Mesendoderm (in vitro differentiated cells): ENCODE measurements around the gene LDHAL6A.

Experiments used
- DNase-seq: peaks from one replicate; pipeline ENCODE4 v3.0.0; 2013
- H2AK5ac ChIP-seq: 2 replicates; pipeline ENCODE4 v1.6.1; 2013; ENCODE audit warnings: low read length, inconsistent platforms
- H2BK120ac ChIP-seq: 2 replicates; pipeline ENCODE4 v1.6.1; 2013; ENCODE audit warnings: low read depth, mild to moderate bottlenecking, low read length, moderate library complexity, mixed read lengths
- H2BK15ac ChIP-seq: replicated peaks from 2 replicates; pipeline ENCODE4 v1.6.1; 2013; ENCODE audit warnings: low read depth, mild to moderate bottlenecking, moderate library complexity
- H2BK5ac ChIP-seq: 2 replicates; pipeline ENCODE4 v1.6.1; 2013; ENCODE audit warnings: low read length, inconsistent platforms
- H3K18ac ChIP-seq: 2 replicates; pipeline ENCODE4 v1.6.1; 2013; ENCODE audit warnings: mild to moderate bottlenecking, low read length, mixed read lengths
- H3K23ac ChIP-seq: one replicate; pipeline ENCODE4 v1.6.1; 2013; ENCODE audit warnings: low read length
- H3K27ac ChIP-seq: 2 replicates; pipeline ENCODE4 v1.5.1; 2013; ENCODE audit warnings: low read depth, mild to moderate bottlenecking, inconsistent platforms, low read length, moderate library complexity
- H3K27me3 ChIP-seq: 2 replicates; pipeline ENCODE4 v1.6.1; 2013; ENCODE audit warnings: low read length, control low read depth, mild to moderate bottlenecking, inconsistent platforms; ENCODE audit not compliant: insufficient read depth, poor library complexity
- H3K36me3 ChIP-seq: 2 replicates; pipeline ENCODE4 v1.6.1; 2013; ENCODE audit warnings: low read length, inconsistent platforms; ENCODE audit not compliant: control insufficient read depth, insufficient read depth
- H3K4ac ChIP-seq: one replicate; pipeline ENCODE4 v1.6.1; 2013; ENCODE audit warnings: low read depth, mild to moderate bottlenecking, low read length, moderate library complexity
- H3K4me1 ChIP-seq: 2 replicates; pipeline ENCODE4 v1.6.1; 2013; ENCODE audit warnings: low read depth, low read length, inconsistent platforms; ENCODE audit not compliant: control insufficient read depth
- H3K4me2 ChIP-seq: 2 replicates; pipeline ENCODE4 v1.6.1; 2013; ENCODE audit warnings: low read length
- H3K4me3 ChIP-seq: 2 replicates; pipeline ENCODE4 v1.5.1; 2013; ENCODE audit warnings: mild to moderate bottlenecking, low read length
- H3K56ac ChIP-seq: one replicate; pipeline ENCODE4 v1.6.1; 2013; ENCODE audit warnings: low read length
- H3K79me1 ChIP-seq: 2 replicates; pipeline ENCODE4 v1.6.1; 2013; ENCODE audit warnings: low read length, inconsistent platforms
- H3K79me2 ChIP-seq: 2 replicates; pipeline ENCODE4 v1.6.1; 2013; ENCODE audit warnings: mild to moderate bottlenecking, low read length; ENCODE audit not compliant: control insufficient read depth, insufficient read depth
- H3K9ac ChIP-seq: 2 replicates; pipeline ENCODE4 v1.6.1; 2013; ENCODE audit warnings: low read length, inconsistent platforms
- H4K5ac ChIP-seq: one replicate; pipeline ENCODE4 v1.6.1; 2013; ENCODE audit warnings: low read length
- H4K8ac ChIP-seq: one replicate; pipeline ENCODE4 v1.6.1; 2013; ENCODE audit warnings: low read depth, mild to moderate bottlenecking, control low read depth, low read length, moderate library complexity
- WGBS: extraction: QIAGEN DNeasy Blood & Tissue Kit; methylation state at CpG from one replicate; pipeline ENCODE4 v1.1.7; 2013; ENCODE audit warnings: low lambda C conversion rate, missing lambda C conversion rate; ENCODE audit not compliant: insufficient coverage; ENCODE audit errors: extremely low coverage; 5-methylcytosine and 5-hydroxymethylcytosine counted together

Gene LDHAL6A

GRCh38 chr11:18490736-18491485, 35.3 kb downstream of the LDHAL6A start:
- no peaks in the 10 kb centered on the region for H3K4me1 ChIP-seq
- no peak overlapping the region for H4K8ac ChIP-seq
- no peak overlapping the region for H3K4ac ChIP-seq
- no peak for DNase-seq
- H3K23ac ChIP-seq = no peak overlapping the region
- H3K4me2 ChIP-seq = no peak overlapping the region
- H2BK5ac ChIP-seq = no peak overlapping the region
- H3K79me1 ChIP-seq = no peaks in the 10 kb centered on the region
- no peaks in the 10 kb centered on the region for H3K79me2 ChIP-seq
- H3K9ac ChIP-seq = no peak overlapping the region
- no peak overlapping the region for H2AK5ac ChIP-seq
- no peaks in the 10 kb centered on the region for H3K27me3 ChIP-seq
- WGBS = no CpG with 5 or more reads among the region's 15 CpGs
- no peaks in the 10 kb centered on the region for H3K36me3 ChIP-seq
- no peak overlapping the region for H3K18ac ChIP-seq
- H3K56ac ChIP-seq = no peak overlapping the region
- no peak overlapping the region for H2BK15ac ChIP-seq
- H3K27ac ChIP-seq = no peak overlapping the region
- no peak overlapping the region for H4K5ac ChIP-seq
- no peak overlapping the region for H2BK120ac ChIP-seq
- no peak overlapping the region for H3K4me3 ChIP-seq

- DNase-seq = no peak
- H3K36me3 ChIP-seq = no peaks in the 10 kb centered on the region
Observed at GRCh38 chr11:18491924-18492323, 36.3 kb downstream of the LDHAL6A start.

GRCh38 chr11:18492888-18493287, 37.2 kb downstream of the LDHAL6A start:
- Histone ChIP-seq H4K8ac (no peak overlapping the region), H4K5ac (no peak overlapping the region), H3K9ac (no peak overlapping the region), H3K23ac (no peak overlapping the region), H2AK5ac (no peak overlapping the region), H3K79me1 (no peaks in the 10 kb centered on the region), H3K4me1 (no peaks in the 10 kb centered on the region), H3K27me3 (no peaks in the 10 kb centered on the region), H3K56ac (no peak overlapping the region), H3K4ac (no peak overlapping the region), H3K79me2 (no peaks in the 10 kb centered on the region), H2BK5ac (no peak overlapping the region), H2BK120ac (no peak overlapping the region), H2BK15ac (no peak overlapping the region), H3K4me3 (no peak overlapping the region), H3K27ac (no peak overlapping the region), H3K4me2 (no peak overlapping the region), H3K18ac (no peak overlapping the region), H3K36me3 (no peaks in the 10 kb centered on the region)
- no peak for DNase-seq

More at GRCh38 chr11:18491924-18492323, 36.3 kb downstream of the LDHAL6A start:
- no peak overlapping the region for H4K5ac ChIP-seq
- no peaks in the 10 kb centered on the region for H3K79me2 ChIP-seq
- H3K9ac ChIP-seq = no peak overlapping the region
- no peak overlapping the region for H3K18ac ChIP-seq
- no peak overlapping the region for H2BK15ac ChIP-seq
- no peak overlapping the region for H2BK120ac ChIP-seq
- no peaks in the 10 kb centered on the region for H3K27me3 ChIP-seq
- H2BK5ac ChIP-seq = no peak overlapping the region
- H3K27ac ChIP-seq = no peak overlapping the region
- H3K4me3 ChIP-seq = no peak overlapping the region
- no peak overlapping the region for H3K56ac ChIP-seq
- no peak overlapping the region for H3K4me2 ChIP-seq
- H3K4ac ChIP-seq = no peak overlapping the region
- no CpG with 5 or more reads among the region's 2 CpGs for WGBS
- H3K23ac ChIP-seq = no peak overlapping the region
- no peaks in the 10 kb centered on the region for H3K79me1 ChIP-seq
- no peak overlapping the region for H2AK5ac ChIP-seq
- no peak overlapping the region for H4K8ac ChIP-seq
- H3K4me1 ChIP-seq = no peaks in the 10 kb centered on the region

- Histone ChIP-seq H3K4me1 (no peaks in the 10 kb centered on the region), H3K18ac (no peak overlapping the region), H3K4me3 (no peak overlapping the region), H3K79me2 (no peaks in the 10 kb centered on the region), H2BK120ac (no peak overlapping the region), H4K5ac (no peak overlapping the region), H2BK5ac (no peak overlapping the region), H2BK15ac (no peak overlapping the region), H3K36me3 (no peaks in the 10 kb centered on the region), H3K27me3 (no peaks in the 10 kb centered on the region), H3K56ac (no peak overlapping the region), H2AK5ac (no peak overlapping the region), H4K8ac (no peak overlapping the region), H3K79me1 (no peaks in the 10 kb centered on the region), H3K4me2 (no peak overlapping the region), H3K9ac (no peak overlapping the region), H3K23ac (no peak overlapping the region), H3K27ac (no peak overlapping the region), H3K4ac (no peak overlapping the region)
- WGBS = no CpG with 5 or more reads among the region's 4 CpGs
- no peak for DNase-seq
Observed at GRCh38 chr11:18493310-18493709, 37.7 kb downstream of the LDHAL6A start.

GRCh38 chr11:18495271-18495670, 39.6 kb downstream of the LDHAL6A start:
- H3K23ac ChIP-seq = no peak overlapping the region
- no peaks in the 10 kb centered on the region for H3K79me1 ChIP-seq
- no peak overlapping the region for H4K8ac ChIP-seq
- H3K4me3 ChIP-seq = no peak overlapping the region
- H2BK5ac ChIP-seq = no peak overlapping the region
- H2BK120ac ChIP-seq = no peak overlapping the region
- no peaks in the 10 kb centered on the region for H3K27me3 ChIP-seq
- no peak overlapping the region for H3K18ac ChIP-seq
- no peak overlapping the region for H3K4me2 ChIP-seq
- H3K79me2 ChIP-seq = no peaks in the 10 kb centered on the region
- no peaks in the 10 kb centered on the region for H3K4me1 ChIP-seq
- no peak overlapping the region for H3K4ac ChIP-seq
- no peak overlapping the region for H2AK5ac ChIP-seq
- DNase-seq = no peak
- H3K56ac ChIP-seq = no peak overlapping the region
- no peak overlapping the region for H3K9ac ChIP-seq
- H4K5ac ChIP-seq = no peak overlapping the region
- H3K36me3 ChIP-seq = no peaks in the 10 kb centered on the region
- H3K27ac ChIP-seq = no peak overlapping the region
- H2BK15ac ChIP-seq = no peak overlapping the region

- Histone ChIP-seq H3K79me1 (no peaks in the 10 kb centered on the region), H3K9ac (no peak overlapping the region), H3K79me2 (no peaks in the 10 kb centered on the region), H3K4me3 (no peak overlapping the region), H3K4me1 (no peaks in the 10 kb centered on the region), H4K8ac (no peak overlapping the region), H2BK120ac (no peak overlapping the region), H3K56ac (no peak overlapping the region), H3K27me3 (no peaks in the 10 kb centered on the region), H2BK15ac (no peak overlapping the region), H3K4ac (no peak overlapping the region), H3K27ac (no peak overlapping the region), H4K5ac (no peak overlapping the region), H3K36me3 (no peaks in the 10 kb centered on the region), H3K4me2 (no peak overlapping the region), H2BK5ac (no peak overlapping the region), H3K18ac (no peak overlapping the region), H2AK5ac (no peak overlapping the region), H3K23ac (no peak overlapping the region)
- DNase-seq = no peak
- no CpG with 5 or more reads among the region's 4 CpGs for WGBS
Observed at GRCh38 chr11:18495703-18496102, 40.0 kb downstream of the LDHAL6A start.
